Skeletal muscle tissue (tissue), 4 donors: ENCODE data around the gene FER. TPM values are rescaled to one million over a fixed set of nuclear protein-coding genes. Genes with fewer than 3 reads are reported as not detected.

Source experiments
- H3K27ac ChIP-seq: one replicate; pipeline ENCODE4 v1.7.0; 2013; ENCODE audit warnings: mild to moderate bottlenecking, low read depth, low read length, inconsistent platforms
- H3K27me3 ChIP-seq, 3 donors: one replicate each; pipeline ENCODE4 v1.7.0; 2013; ENCODE audit warnings: low read length in 3 of 3; ENCODE audit not compliant: control insufficient read depth in 3 of 3, insufficient read depth in 3 of 3
- H3K36me3 ChIP-seq, 3 donors: one replicate each; pipeline ENCODE4 v1.7.0; 2013; ENCODE audit warnings: low read length in 3 of 3; ENCODE audit not compliant: control insufficient read depth in 3 of 3, insufficient read depth in 3 of 3
- H3K4me1 ChIP-seq, 3 donors: one replicate each; pipeline ENCODE4 v1.7.0; 2013; ENCODE audit warnings: low read length in 3 of 3, mild to moderate bottlenecking in 3 of 3; ENCODE audit not compliant: control insufficient read depth in 3 of 3, insufficient read depth in 3 of 3
- H3K4me3 ChIP-seq, 3 donors: one replicate each; pipeline ENCODE4 v1.7.0; 2013; ENCODE audit warnings: low read length in 3 of 3
- H3K9ac ChIP-seq, 3 donors: one replicate each; pipeline ENCODE4 v1.7.0; 2013; ENCODE audit warnings: low read length in 3 of 3, mild to moderate bottlenecking in 3 of 3, moderate library complexity in 2 of 3, low read depth in 1 of 3
- H3K9me3 ChIP-seq, 3 donors: one replicate each; pipeline ENCODE4 v1.7.0; 2013; ENCODE audit warnings: low read length in 3 of 3; ENCODE audit not compliant: control insufficient read depth in 3 of 3
- total RNA-seq: library from RNA; depleted of rRNA; stranded (reverse); fragments of >200 nt; gene quantifications from one replicate; pipeline ENCODE4 v1.2.3, GENCODE V29; 2014
- donor health status: Osteomylitis.

The FER gene
- total RNA-seq, 1 donor from 2014 or later, result 19.8 TPM

DNA sequence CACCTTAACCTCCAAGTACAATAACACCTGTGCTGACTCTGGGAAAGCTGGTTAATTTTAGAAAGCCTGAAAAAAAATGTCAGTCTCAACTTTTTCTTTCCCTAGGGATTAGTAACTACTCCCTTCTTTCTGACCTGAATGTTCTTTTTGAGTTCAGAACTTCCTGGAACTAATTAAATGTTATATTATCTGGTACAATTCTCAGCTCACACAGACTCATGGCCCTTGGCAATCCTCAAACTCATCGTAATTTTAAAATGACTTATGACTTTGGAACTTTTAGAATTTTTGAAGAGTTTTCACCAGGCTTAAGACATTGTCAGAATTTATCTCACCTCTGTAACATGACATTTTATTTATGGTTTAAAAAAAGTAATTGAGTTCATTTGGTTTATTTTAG is 315.0 kb downstream of the FER start:
- Histone ChIP-seq H3K27me3 (no peaks in the 10 kb centered on the region), H3K36me3 (no peaks in the 10 kb centered on the region), H3K4me1 (no peaks in the 10 kb centered on the region), H3K9me3 (no peaks in the 10 kb centered on the region), H3K9ac (no peak overlapping the region), H3K27ac (no peak overlapping the region), H3K4me3 (no peak overlapping the region)

GRCh38 chr5:109063223-109063622 is 315.5 kb downstream of the FER start:
- no peaks in the 10 kb centered on the region for H3K4me1 ChIP-seq
- no peak overlapping the region for H3K9ac ChIP-seq
- H3K4me3 ChIP-seq, result no peak overlapping the region
- H3K27me3 ChIP-seq, result no peaks in the 10 kb centered on the region
- no peaks in the 10 kb centered on the region for H3K9me3 ChIP-seq
- H3K36me3 ChIP-seq, result no peaks in the 10 kb centered on the region
- no peak overlapping the region for H3K27ac ChIP-seq

DNA sequence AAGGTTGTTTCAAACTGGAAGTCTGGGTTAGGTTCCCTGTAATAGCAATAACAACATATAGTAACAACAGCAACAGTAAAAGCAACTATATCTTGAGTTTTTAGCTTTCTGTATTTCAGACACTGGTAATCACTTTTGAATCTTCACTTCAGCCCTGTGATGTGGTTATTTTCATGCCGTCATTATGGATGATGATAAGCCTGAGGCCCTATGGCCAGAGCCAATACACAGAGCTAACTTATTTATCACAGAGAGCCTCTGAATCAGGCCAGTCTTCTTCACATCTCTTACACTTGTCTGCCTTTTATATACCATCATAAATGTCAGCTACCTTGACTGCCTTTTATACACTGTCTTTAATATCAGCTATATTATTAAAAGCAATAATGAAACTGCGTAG is 329.0 kb downstream of the FER start:
- Histone ChIP-seq H3K27ac (no peak overlapping the region), H3K36me3 (no peaks in the 10 kb centered on the region), H3K9me3 (no peaks in the 10 kb centered on the region), H3K4me1 (no peaks in the 10 kb centered on the region), H3K9ac (no peak overlapping the region), H3K27me3 (no peaks in the 10 kb centered on the region), H3K4me3 (no peak overlapping the region)

- H3K4me3 ChIP-seq, result no peak overlapping the region
- no peak overlapping the region for H3K9ac ChIP-seq
- H3K27me3 ChIP-seq, result no peaks in the 10 kb centered on the region
- no peaks in the 10 kb centered on the region for H3K4me1 ChIP-seq
- no peaks in the 10 kb centered on the region for H3K36me3 ChIP-seq
- no peak overlapping the region for H3K27ac ChIP-seq
- no peaks in the 10 kb centered on the region for H3K9me3 ChIP-seq
Measured at GRCh38 chr5:109078448-109078847, 330.8 kb downstream of the FER start.

- Histone ChIP-seq H3K36me3 (no peaks in the 10 kb centered on the region), H3K4me1 (no peaks in the 10 kb centered on the region), H3K9ac (no peak overlapping the region), H3K4me3 (no peak overlapping the region), H3K9me3 (no peaks in the 10 kb centered on the region), H3K27me3 (no peaks in the 10 kb centered on the region), H3K27ac (no peak overlapping the region)
Measured at GRCh38 chr5:109080481-109080880, 332.8 kb downstream of the FER start.

DNA sequence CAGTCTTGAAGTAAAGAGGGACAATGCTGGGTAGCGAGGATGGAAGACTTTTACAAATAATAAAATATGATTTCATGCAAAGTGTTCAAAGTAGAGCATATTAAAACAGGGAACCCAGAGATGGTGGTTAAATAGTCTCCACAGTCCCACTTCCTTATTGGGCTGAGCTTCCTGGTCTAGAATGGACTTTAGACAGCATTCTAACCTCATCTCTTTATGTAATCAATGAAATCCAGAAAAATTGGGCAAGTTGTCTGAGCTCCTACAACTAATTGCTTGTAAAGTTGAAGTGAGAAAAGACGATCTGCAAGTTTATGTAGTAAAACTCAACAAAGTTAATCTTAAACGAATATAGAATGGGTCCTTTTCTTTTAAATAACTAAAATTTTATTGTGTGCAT is 333.2 kb downstream of the FER start:
- Histone ChIP-seq H3K36me3 (no peaks in the 10 kb centered on the region), H3K27ac (no peak overlapping the region), H3K9me3 (no peaks in the 10 kb centered on the region), H3K4me3 (no peak overlapping the region), H3K9ac (no peak overlapping the region), H3K27me3 (no peaks in the 10 kb centered on the region), H3K4me1 (no peaks in the 10 kb centered on the region)

- Histone ChIP-seq H3K9me3 (no peaks in the 10 kb centered on the region), H3K9ac (no peak overlapping the region), H3K36me3 (no peaks in the 10 kb centered on the region), H3K4me3 (no peak overlapping the region), H3K27me3 (no peaks in the 10 kb centered on the region), H3K4me1 (no peaks in the 10 kb centered on the region), H3K27ac (no peak overlapping the region)
Measured at GRCh38 chr5:109083937-109084336, 336.2 kb downstream of the FER start.

DNA sequence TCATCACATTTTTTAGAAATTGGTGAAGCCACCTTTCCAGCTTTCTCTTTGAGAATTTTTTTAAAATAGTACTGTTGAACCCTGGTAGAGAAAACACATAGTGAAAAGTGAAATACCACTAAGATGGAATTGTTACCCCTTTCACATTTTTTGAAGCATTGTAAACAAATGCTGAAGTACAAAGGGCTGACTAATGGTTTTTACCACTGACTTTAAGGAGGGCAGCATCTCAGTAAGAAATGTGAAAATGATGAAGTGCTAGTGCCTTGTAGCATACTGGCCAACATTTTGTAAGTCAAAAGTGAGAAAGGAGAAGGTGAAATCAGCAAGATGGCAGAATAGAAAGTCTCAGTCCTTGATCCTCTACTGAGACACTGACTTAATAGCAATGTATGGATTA is 341.5 kb downstream of the FER start:
- Histone ChIP-seq H3K36me3 (no peaks in the 10 kb centered on the region), H3K4me1 (no peaks in the 10 kb centered on the region), H3K27me3 (no peaks in the 10 kb centered on the region), H3K9me3 (no peaks in the 10 kb centered on the region), H3K4me3 (no peak overlapping the region), H3K9ac (no peak overlapping the region), H3K27ac (no peak overlapping the region)

DNA sequence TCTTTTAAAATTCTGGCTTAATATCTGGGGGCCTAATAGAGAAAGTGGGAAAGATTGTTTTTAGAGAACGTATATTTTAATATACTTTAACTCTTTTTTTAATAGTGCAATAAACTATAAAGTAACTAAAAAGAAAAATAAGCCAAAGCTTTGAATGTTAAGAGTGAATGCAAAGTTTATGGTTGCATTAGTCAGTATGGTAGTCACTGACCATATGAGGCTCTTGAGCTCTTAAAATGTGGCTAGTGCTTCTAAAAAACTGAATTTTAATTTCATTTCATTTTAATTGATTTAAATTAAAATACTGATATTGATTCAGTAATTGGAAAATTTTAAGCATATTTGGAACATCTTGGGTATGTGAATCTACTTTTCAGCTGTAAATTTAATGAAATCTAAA is 351.4 kb downstream of the FER start:
- H3K36me3 ChIP-seq, result no peaks in the 10 kb centered on the region
- no peaks in the 10 kb centered on the region for H3K27me3 ChIP-seq
- H3K4me1 ChIP-seq, result no peaks in the 10 kb centered on the region
- no peak overlapping the region for H3K27ac ChIP-seq
- H3K4me3 ChIP-seq, result no peak overlapping the region
- H3K9me3 ChIP-seq, result no peaks in the 10 kb centered on the region
- H3K9ac ChIP-seq, result no peak overlapping the region

DNA sequence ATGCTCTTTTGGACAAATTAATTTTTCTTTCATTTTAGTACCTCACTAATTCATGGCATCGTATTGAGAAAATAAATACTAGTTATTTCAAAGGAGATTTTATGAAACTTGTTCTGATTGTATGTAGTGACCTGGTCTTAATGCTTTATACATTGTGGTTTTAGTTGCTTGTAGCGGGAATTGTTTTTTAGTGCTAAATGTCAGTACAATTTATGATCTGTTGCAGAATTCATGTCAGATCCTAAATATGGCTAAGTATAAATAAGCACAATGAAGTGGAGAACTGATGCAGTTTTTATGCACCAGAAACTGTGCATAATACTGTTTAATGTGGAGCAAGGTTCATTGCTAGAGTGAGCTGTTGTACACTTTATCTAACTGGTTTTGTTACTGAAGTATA is 353.3 kb downstream of the FER start:
- Histone ChIP-seq H3K36me3 (no peaks in the 10 kb centered on the region), H3K27me3 (no peaks in the 10 kb centered on the region)

GRCh38 chr5:109102096-109102690 is 354.5 kb downstream of the FER start:
- Histone ChIP-seq H3K4me3 (no peak overlapping the region), H3K9ac (no peak overlapping the region), H3K4me1 (peaks cover 0 to 6% (median 3%) of the 10 kb centered on the region in 3 donors), H3K27ac (no peak overlapping the region), H3K9me3 (no peaks in the 10 kb centered on the region), H3K27me3 (no peaks in the 10 kb centered on the region), H3K36me3 (no peaks in the 10 kb centered on the region)

More for the DNA sequence above, 353.3 kb downstream of the FER start:
- Histone ChIP-seq H3K27ac (no peak overlapping the region), H3K9me3 (no peaks in the 10 kb centered on the region), H3K4me1 (peaks cover 0 to 6% (median 3%) of the 10 kb centered on the region in 3 donors), H3K4me3 (no peak overlapping the region), H3K9ac (no peak overlapping the region)
